ENCODE measurements around the gene RARRES1. TPM values are rescaled to one million over a fixed set of nuclear protein-coding genes. Genes with fewer than 3 reads are reported as not detected.

RARRES1 gene
- total RNA-seq, 2 experiments from 2014 or later: not detected

- Mint-ChIP-seq H3K9me3 (peaks cover 2% of the 10 kb centered on the region), H3K27me3 (no peaks in the 10 kb centered on the region), H3K4me3 (no peak overlapping the region), H3K36me3 (ENCODE audit: low read depth) (no peaks in the 10 kb centered on the region), H3K27ac (no peak overlapping the region), H3K4me1 (ENCODE audit: low read depth) (peaks cover 20% of the 10 kb centered on the region)
- Histone ChIP-seq H3K4me3 (ENCODE audit: low read length) (no peak overlapping the region), H3K27ac (ENCODE audit: low read depth in 1 of 2, low read length in 2 of 2) (no peak overlapping the region), H3K36me3 (ENCODE audit: insufficient read depth, low read length) (no peaks in the 10 kb centered on the region), H3K27me3 (ENCODE audit: control insufficient read depth in 1 of 2, insufficient read depth in 2 of 2, low read length in 2 of 2) (no peaks in the 10 kb centered on the region), H3K4me1 (ENCODE audit: insufficient read depth, low read length) (no peaks in the 10 kb centered on the region), H3K9me3 (ENCODE audit: control insufficient read depth in 1 of 2, insufficient read depth in 1 of 2, low read length in 2 of 2) (peaks cover 0 to 4% of the 10 kb centered on the region in 2 experiments)
- no peak for ATAC-seq (ENCODE audit: poor library complexity)
- intact Hi-C loops (cut with DNase I, micrococcal nuclease): no loop called here
- no peak for DNase-seq
- CTCF ChIA-PET: no interaction called here
- POLR2A ChIA-PET: no interaction called here
- no peak for TF ChIP-seq CTCF (IDR thresholded peaks at IDR 0.05)
These were observed 7.4 kb upstream of the RARRES1 start for GRCh38 chr3:158739661-158740060.

GRCh38 chr3:158739078-158739477, 6.8 kb upstream of the RARRES1 start:
- Histone ChIP-seq H3K4me3 (ENCODE audit: low read length) (no peak overlapping the region), H3K9me3 (ENCODE audit: control insufficient read depth in 1 of 2, insufficient read depth in 1 of 2, low read length in 2 of 2) (peaks cover 0 to 4% of the 10 kb centered on the region in 2 experiments), H3K4me1 (ENCODE audit: insufficient read depth, low read length) (no peaks in the 10 kb centered on the region), H3K27ac (ENCODE audit: low read depth in 1 of 2, low read length in 2 of 2) (no peak overlapping the region), H3K27me3 (ENCODE audit: control insufficient read depth in 1 of 2, insufficient read depth in 2 of 2, low read length in 2 of 2) (no peaks in the 10 kb centered on the region), H3K36me3 (ENCODE audit: insufficient read depth, low read length) (no peaks in the 10 kb centered on the region)
- CTCF ChIA-PET: no interaction called here
- Mint-ChIP-seq H3K27ac (no peak overlapping the region), H3K4me3 (no peak overlapping the region), H3K9me3 (peaks cover 2% of the 10 kb centered on the region), H3K27me3 (no peaks in the 10 kb centered on the region), H3K36me3 (ENCODE audit: low read depth) (no peaks in the 10 kb centered on the region), H3K4me1 (ENCODE audit: low read depth) (peaks cover 20% of the 10 kb centered on the region)
- POLR2A ChIA-PET: no interaction called here
- DNase-seq (no peak), ATAC-seq (ENCODE audit: poor library complexity) (no peak)
- no peak for TF ChIP-seq CTCF (IDR thresholded peaks at IDR 0.05)
- intact Hi-C loops (cut with DNase I, micrococcal nuclease): no loop called here

- H3K4me3 ChIP-seq (ENCODE audit: low read length): no peak overlapping the region
- Mint-ChIP-seq H3K9me3 (peaks cover 2% of the 10 kb centered on the region), H3K27me3 (no peaks in the 10 kb centered on the region), H3K36me3 (ENCODE audit: low read depth) (no peaks in the 10 kb centered on the region), H3K4me1 (ENCODE audit: low read depth) (peaks cover 19% of the 10 kb centered on the region), H3K27ac (no peak overlapping the region), H3K4me3 (no peak overlapping the region)
- DNase-seq (no peak), ATAC-seq (ENCODE audit: poor library complexity) (no peak)
- H3K27ac ChIP-seq (ENCODE audit: low read depth in 1 of 2, low read length in 2 of 2): no peak overlapping the region
- H3K36me3 ChIP-seq (ENCODE audit: insufficient read depth, low read length): no peaks in the 10 kb centered on the region
- H3K9me3 ChIP-seq (ENCODE audit: control insufficient read depth in 1 of 2, insufficient read depth in 1 of 2, low read length in 2 of 2): peaks cover 0 to 4% of the 10 kb centered on the region in 2 experiments
- intact Hi-C loops (cut with DNase I, micrococcal nuclease): no loop called here
- no peak for TF ChIP-seq CTCF (IDR thresholded peaks at IDR 0.05)
- POLR2A ChIA-PET: no interaction called here
- no peaks in the 10 kb centered on the region for H3K27me3 ChIP-seq (ENCODE audit: control insufficient read depth in 1 of 2, insufficient read depth in 2 of 2, low read length in 2 of 2)
- no peaks in the 10 kb centered on the region for H3K4me1 ChIP-seq (ENCODE audit: insufficient read depth, low read length)
- CTCF ChIA-PET: no interaction called here
These were observed 6.4 kb upstream of the RARRES1 start for GRCh38 chr3:158738653-158739052.
